GM21619 (cell line): Measurements from ENCODE around the gene GAPVD1.
A peak's percentile ranks its signal among the peaks of the same experiment; 100 is the strongest.

Experiments used
- ATAC-seq: cut with Tn5 transposase; IDR thresholded peaks from one replicate; pipeline ENCODE4 v1.9.1; 2021; ENCODE audit not compliant: unreplicated experiment

GAPVD1 gene

DNA sequence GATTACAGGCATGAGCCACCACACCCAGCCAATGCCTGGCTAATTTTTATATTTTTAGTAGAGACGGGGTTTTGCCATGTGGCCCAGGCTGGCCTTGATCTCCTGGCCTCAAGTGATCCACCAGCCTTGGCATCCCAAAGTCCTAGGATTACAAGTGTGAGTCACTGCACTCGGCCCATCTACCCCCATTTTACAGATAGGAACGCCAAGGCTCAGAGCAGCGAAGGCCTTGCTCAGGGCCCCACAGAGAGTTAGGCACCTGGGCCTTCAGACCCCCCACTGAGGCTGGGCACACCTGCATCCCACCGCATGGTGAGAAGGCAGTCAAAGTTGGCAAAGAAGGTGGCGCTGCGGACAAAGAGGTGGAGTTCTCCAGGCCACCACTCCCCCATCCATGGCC, 143.1 kb downstream of the GAPVD1 start:
- ATAC-seq: no peak

DNA sequence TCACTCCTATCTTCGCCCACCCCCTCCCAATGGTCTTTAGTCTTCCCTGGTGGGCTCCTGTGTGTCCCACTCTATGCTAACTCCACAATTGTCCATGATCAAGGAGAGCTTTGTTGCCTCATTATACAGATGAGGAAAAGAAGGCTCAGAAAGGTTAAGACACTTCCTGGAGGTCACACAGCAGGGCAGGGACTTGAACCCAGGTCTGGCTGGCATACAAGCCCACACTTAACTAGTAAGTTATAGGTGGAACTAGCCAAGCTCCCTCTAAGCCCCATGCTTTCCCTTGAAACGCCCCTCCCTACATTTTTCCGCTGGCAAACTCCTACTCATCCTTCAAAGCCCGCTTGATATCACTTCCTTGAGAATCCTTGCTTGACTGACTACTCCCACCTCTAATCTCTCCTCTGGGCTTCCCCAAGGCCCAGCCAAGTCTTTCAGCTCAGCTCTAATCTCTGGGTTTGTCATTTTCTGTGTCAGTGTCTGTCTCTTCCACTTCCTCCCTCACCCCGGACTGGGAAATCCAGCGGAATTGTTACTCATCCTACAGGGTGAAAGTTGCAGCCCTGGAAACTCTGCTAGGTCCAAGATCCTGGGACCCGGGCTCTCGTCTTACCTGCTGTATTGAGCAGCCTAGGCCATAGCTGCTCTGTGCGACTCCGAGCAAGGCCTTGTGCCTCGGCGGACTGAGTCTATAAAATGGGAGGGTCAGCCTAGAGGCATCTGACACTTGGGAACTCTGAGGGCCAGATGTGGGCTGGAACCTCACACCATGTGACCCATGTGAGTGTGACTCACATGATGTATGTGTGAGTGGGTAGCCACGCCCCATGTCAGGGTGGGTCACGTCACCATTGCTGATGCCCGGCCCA, 144.5 kb downstream of the GAPVD1 start:
- ATAC-seq: no peak

DNA sequence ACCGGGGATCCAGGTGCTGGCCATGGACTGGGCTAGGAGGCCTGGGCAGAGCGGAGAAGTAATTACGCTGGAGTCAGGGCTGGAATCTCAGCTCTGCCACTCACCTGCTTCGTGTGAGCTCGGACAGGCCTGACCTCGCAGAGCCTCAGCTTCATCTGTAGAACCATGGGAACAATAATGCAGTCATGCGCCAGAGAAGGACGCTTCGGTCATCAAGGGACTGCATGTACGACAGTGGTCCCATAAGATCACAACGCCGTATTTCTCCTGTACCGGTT, 145.1 kb downstream of the GAPVD1 start:
- ATAC-seq: no peak

DNA sequence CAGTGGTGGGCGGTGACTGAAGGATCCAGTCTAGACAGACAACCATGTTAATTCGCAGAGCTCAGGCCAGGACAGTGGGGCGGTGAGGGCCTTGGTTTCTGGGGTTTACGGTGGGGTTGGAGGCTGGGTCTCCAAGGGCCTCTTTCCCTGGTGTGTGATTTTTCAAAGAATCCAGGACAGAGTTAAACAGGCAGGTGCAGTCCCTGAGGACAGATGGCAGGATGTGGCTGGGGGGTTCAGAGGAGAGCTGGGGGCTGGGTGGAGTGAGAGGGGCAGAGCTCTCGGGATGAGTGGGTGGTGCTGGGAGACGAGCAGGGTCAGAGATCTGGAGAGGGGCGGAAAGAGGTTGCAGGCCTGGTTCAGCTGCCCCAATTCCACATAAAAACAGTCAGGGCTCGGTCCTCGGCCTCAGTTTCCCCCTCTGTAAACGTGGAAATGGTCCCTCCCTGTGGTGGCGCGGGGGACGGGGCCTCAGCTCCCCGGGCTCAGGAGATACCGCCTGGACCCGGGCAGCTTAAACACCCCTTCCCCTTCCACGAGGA, 145.9 kb downstream of the GAPVD1 start:
- ATAC-seq: peak; percentile 8

DNA sequence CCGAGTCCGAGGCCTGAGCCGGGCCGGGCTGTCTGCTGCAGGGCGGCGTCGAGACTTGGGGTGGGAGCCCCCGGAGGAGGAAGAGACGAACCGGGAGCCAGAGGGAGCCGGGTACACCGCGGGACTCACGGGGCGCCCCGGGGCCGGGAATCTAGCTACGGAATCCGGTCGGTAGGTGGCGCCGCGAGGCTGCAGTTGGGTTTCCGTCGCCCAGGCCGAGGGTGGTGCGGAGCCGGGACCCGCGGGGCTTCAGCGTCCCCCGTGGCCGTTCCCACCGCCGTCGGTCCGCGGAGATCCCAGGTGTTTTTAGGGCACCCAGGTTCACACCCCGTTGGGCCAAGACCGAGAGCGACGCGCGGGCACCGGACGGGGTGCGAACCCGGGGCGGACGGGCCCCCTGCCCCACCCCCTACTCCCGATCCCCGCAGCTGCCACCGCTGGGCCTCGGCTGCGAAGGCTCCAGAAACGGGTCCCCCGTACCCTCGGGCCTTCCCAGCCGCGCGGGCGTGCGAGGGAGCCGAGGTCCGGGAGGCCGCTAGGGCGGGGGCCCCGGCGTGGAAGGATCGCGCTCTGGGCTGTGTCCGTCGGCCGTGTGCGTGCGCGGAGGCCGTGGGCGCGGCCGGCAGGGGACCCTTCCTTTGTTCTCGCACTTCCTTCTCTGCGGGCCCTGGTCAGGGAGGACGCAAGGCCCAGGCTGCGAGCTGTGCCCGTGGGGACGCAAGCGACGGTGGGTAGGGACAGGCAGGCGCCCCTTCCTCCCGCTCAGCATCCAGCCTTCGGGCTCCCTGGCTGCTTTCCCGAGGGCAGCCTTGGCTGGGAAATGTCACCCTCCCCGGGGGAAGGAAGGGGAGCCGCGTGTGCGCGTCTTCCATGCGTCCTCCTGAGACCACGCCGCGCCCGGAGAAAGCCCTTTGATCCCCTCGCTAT, 146.6 kb downstream of the GAPVD1 start:
- peak; percentile 76 for ATAC-seq

DNA sequence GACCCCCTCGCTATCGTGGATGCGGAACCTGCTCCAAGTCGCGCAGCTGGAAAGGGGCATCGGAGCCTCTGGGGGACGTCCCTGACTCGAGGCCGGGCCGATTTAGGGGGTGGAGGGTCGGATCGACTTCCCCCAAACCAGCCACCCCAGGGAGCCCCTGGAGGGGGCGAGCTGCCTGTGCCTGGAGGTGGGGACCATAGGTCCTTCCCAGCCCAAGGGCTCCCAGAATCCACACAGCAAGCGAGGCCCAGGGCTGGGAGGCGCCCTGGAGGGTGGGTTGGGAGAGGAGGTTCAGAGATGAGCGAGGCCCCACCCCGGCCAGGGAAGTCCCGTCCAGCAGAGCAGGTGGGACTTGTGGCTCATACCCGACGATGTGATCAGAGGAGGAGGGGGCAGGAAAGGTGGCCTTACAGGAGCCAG, 147.6 kb downstream of the GAPVD1 start:
- ATAC-seq: no peak

DNA sequence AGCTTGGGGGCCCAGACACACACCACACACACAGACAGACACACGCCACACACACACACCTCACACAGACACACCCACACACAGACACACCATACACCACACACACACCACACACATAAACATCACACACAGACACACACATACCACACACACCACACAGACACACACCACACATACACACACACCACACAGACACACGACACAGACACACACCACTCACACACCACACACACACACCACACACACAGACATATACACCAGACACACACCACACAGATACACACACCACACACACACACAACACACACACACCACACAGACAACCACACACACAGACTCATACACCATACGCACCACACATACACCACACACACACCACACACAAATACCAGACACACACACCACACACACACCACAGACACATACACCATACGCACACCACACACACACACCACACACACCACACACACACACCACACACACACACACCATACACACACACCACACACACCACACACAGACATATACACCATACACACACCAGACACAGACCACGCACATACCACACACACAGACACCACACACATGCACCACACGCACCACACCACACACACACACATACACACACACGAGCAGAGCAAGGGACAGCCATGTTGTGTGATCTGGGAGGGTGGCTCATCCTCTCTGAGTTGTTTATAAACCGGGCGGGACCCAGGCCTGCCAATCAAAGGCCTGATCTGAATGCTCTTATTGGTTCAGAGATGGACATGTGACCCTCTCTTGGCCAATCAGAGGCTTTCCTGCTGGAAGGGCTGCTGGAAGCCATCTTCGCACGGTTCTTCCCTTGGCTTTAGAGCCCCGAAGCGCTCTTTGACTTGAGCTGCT, 148.3 kb downstream of the GAPVD1 start:
- no peak for ATAC-seq

DNA sequence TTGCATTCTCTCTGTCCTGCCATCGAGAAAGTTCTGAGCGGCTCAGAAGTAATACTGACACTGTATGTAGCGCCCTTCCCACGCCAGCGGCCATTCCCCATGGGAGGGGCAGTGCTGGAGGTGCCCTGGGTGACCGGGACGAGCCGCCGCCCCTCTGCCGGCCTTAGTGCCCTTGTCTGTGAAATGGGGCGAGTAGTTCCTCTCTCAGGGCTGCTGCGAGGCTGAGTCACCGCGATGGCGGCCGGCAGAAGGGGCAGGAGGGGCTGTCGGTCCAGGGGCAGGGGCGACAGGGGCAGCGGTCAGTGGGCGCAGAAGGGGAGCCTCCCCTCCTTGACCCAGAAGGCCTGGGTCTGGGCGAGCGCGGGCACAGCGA, 148.9 kb downstream of the GAPVD1 start:
- no peak for ATAC-seq

DNA sequence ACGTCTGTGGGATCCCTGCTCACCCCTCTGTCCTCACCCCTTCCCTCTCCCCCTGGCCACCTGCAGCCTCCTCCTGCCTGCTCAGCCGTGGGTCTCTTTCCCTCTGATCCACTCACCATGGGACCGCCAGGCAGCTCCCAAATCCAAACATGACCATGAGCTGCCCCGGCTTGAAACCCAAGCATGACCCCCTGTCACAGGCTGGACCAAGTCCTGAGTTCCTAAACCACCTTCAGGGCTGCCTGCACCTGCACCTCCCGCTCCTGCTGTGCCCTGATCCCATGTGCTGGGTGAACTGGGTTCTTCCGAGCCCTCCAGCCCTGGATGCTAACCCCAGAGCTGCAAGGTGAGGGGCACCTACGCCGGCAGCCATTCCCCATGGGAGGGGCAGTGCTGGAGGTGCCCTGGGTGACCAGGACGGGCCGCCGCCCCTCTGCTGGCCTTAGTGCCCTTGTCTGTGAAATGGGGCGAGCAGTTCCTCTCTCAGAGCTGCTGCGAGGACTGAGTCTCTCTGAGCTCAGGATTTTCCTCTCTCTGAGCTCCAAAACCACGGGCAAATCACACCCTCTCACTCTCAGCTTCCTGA, 149.6 kb downstream of the GAPVD1 start:
- ATAC-seq: no peak

DNA sequence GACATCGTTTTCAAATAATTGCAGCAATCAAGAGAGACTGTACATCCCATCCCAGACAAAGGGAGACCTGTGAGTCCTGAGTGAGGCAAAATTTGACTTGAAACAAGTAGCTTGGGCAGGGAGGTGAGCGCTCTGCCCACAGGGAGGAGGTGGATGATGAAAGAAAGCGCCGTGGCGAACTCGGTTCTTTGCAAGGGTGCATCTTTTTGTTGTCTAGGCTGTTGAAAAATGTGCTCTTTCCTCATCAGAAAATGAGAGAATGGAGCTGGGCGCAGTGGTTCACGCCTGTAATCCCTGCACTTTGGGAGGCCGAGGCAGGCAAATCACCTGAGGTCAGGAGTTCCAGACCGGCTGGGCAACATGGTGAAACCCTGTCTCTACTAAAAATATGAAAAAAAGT, 150.5 kb downstream of the GAPVD1 start:
- ATAC-seq: no peak

DNA sequence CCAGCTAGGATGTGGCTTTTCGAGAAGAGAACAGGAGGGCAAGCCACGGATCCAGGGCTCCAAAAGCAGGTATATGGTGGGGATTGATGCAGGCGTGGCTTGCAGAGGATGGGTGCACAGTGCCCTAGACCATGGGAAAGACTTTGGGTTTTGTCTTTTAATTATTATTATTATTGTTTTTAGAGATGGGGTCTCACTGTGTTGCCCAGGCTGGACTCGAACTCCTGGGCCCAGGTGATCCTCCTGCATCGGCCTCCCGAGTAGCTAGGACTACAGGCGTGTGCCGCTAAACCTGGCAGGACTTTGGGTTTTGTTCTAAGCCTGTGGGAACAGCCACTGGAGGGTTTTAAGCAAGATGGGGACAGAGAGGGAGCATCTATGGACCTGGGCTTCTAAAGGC, 152.0 kb downstream of the GAPVD1 start:
- ATAC-seq: no peak

DNA sequence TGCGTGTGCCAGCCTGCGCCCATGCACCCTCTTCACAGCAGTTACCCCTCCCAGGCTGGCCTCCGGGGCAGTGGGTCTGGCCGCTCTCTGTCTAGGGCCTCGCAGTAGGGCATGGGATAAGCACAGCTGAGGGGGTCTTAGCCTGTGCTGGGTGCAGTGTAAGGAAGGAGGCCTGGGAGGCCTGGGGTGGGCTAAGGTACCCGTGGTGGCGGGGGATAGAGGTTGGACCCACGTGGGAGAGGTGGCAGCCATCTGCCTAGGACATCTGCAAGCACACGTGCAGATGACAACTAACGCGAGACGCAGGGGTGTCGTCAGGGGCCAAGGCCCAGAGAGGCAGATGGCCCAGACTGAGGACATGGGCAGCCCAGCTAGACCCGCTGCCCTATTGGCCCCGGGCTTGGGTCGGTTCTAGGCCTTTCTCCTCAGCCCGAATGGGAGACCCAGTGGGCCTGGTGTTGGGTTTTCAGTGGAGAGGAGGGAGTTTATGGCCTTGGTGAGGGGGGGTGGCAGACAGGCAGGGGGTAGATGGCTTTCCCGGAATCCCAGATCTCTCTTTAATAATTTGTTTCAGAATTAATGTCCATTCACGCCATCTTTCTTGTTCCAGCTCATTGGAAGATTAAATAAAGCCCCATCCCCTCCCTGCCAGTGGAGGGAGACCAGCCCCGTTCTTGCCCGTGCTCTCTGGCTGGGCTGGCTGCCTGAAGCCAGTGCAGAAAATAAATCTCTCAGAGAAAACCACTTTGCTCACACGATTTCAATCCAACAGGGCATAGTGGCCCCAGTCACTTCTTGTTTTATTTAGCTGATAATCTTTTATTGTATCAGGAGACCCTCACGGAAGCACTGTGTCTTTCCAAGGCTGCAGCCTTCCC, 154.2 kb downstream of the GAPVD1 start:
- ATAC-seq: no peak

DNA sequence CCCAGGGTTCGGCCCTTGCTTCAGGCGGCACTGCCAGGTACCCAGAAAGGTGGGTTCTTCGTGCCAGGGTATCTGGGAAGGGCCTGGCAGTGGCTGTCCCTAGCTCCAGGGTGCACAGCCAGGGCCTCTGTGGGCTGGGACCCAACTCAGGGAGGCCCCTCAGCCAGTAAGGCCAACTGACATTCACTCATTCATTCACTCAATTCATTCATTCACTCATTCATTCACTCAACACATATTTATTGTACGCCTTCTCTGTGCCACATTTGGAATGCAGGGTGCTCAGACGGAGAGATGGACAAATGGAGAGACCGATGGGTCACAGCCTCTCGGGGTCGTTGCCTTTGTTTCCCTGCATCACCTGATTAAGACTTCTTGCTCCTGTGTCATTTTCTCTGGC, 154.9 kb downstream of the GAPVD1 start:
- ATAC-seq: no peak
